GM19455 (cell line): ENCODE data around the gene ARL3.

Experiments
- ATAC-seq: cut with Tn5 transposase; IDR thresholded peaks from one replicate; pipeline ENCODE4 v1.9.1; 2021; ENCODE audit not compliant: unreplicated experiment

Gene ARL3

GRCh38 chr10:102652170-102652916 is 61.9 kb downstream of the ARL3 start:
- peak; percentile 37 for ATAC-seq

- no peak for ATAC-seq
Observed at GRCh38 chr10:102651455-102652169, 62.6 kb downstream of the ARL3 start.

DNA sequence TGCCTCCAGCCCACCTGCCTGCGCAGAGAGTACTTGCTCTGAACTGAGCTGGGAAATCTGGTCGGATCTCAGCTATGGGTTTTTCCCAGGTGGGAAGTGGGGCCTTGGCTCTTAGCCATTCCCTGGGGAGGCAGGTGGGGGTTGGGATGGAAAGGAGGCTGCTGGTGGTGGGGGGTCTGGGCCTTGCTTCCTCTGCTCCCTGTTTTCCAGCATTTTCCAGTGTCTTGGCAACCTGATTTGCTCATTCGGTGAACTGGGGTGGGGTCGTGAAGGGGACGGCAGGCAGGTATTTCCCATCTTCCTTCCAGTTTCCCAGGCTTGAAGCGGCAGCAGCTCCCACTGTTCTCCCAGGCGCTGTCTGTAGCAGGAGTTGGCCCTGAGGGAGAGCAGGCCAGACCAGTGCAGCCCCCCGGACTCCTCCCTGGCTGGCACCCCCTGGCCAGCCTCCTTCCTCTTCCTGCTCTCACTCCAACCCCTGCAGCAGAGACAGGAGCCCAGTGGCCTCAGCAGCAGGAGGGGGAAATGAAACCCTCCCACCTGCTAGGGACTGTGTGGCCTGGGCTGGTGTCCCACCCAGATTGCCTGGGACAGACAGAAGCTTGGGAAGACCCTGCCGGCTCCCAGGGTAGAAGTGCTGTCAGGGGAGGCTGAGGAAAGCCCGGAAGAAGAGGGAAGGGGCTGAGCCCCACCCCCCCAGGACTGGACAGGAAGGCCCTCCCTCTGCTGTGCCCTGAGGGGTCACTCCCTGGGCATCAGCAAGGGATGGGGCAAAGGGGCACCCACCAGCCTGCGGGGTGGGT is 63.3 kb downstream of the ARL3 start:
- ATAC-seq, result no peak

DNA sequence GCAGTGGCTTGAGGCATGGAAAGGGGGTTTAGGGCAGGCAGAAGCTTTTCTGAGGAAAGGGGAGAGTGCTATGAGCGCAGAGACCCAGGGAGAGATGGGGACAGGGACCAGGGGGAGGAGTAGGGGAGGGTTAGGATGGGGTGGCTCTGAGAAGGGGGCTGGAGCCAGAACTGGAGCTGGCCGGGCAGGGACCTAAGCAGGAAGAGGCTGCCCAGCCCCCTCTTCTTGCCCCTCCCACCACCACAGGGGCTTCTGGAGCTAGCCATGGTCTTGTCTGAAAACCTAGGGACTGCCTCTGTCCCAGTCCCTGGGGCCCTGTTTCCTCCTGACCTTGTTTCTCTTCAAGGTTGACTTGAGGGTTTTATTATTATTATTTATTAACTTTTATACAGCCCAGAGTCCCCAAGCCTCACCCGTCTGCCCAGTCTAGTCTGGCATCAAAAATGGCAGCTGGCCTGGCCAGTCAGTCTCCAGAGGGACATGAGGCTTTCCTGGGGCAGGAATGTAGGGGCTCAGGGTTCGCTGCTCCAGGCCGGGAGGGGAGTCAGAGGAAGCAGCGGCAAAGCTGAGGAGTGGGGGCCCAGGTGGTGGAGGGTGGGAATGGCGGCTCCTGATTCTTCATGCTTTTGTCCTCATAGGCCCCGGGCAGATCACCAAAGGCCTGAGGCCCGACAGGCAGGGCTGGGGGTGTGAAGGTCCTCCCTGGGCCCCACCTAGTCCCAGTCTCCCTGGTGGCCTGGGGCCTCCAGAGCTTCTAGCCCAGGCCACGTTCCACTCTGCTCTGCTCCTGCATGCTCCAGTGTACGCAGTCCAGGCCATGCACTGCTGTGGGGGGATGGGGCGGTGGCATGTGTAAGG is 64.2 kb downstream of the ARL3 start:
- no peak for ATAC-seq

GRCh38 chr10:102648889-102649796 is 65.1 kb downstream of the ARL3 start:
- ATAC-seq, result no peak

DNA sequence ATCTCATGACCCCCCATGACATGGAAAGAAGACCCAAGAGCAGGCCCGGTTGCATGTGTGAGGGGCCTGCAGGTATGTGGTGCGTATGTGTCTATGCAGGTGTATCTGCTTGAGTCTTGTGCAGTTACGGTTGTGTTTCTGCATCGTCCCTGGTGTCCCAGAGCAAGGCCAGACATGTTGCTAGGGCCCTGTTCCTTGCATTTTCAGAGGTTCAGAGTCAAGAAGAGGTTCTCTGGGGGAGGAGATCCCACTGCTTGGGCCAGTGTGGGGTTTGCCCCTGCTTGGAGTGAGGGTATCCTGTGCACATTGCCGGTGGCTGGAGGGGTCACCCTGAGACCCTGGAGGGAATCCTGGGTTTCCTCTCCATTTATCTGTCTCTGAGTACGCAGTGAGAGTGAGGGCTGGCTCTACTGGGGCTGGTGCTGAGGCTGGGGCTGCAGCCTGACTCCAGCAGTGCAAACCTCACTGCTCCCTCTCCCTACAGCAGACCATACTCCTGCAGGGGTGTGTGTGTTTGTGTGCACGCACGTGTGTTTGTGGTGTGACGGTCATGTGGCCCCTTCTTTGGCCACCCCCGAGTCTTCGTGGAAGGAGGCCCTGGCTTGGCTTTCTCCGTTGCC is 65.8 kb downstream of the ARL3 start:
- no peak for ATAC-seq

- no peak for ATAC-seq
Observed at GRCh38 chr10:102647443-102648268, 66.5 kb downstream of the ARL3 start.

- ATAC-seq, result no peak
Observed at GRCh38 chr10:102646610-102647442, 67.4 kb downstream of the ARL3 start.

DNA sequence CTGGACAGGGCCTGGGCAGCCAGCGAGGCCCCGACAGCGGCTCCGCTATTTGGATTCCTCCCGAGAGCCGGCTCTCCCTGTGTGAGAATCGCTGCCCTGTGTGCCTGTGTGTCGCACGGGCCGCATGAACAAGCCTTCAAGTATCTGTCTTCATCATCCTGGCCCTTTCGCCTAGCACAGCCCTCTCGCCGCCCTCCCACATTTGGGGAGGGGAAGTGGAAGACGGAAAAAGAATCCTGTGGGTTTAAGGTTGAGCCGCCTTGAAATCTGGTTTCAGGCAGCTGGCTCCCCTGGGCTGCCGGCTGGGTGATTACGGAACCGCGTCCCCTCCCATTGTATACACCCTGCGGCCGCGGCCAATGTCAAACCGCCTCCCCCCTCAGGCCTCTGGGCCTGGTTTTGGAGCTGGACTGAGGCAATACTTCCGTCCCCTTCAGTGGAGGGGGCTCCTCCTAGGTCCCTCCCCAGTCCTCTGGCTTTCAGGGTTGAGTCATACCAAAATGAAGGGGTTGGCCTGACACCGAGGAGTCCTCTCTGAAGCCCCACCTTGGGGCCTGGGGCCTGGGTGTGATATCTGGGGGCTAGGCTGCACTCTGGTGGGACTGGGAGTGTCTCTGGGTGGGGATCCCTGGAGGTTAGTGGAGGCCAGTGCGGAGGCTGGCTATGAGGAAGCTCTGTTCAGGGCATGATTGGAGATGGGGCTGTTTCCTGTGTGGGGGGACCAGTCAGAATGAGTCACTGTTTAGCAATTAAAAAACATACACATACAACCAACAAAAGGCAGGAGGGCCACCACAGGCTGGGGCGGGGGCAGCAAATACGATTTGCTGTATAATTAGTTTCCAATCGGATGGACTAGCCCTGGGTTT is 68.2 kb downstream of the ARL3 start:
- peak; percentile 39 for ATAC-seq

DNA sequence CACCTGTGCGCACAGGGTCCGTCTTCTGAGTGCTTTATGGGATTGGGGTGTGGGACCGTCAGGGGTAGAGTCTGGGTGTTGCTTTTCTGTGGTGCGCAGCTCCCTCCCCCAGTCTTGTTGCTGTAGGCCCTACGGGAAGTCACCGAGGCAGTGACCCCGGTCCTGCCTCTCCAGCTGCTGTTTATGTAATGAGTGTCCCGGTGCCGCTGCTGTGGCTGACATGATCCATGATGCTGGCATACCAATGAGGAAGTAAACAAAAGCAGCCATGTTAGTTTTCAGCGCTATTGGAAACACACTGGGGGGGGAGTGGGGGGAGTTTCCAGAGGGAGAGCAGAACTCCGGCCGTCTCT is 68.8 kb downstream of the ARL3 start:
- ATAC-seq, result no peak

GRCh38 chr10:102644646-102645387 is 69.4 kb downstream of the ARL3 start:
- no peak for ATAC-seq

- no peak for ATAC-seq
Observed at GRCh38 chr10:102644066-102644645, 70.0 kb downstream of the ARL3 start, which contains the start of gene TRIM8. TRIM8 (plus strand) TSS chr10:102644479; CDS start chr10:102644618, 139 bp downstream.

DNA sequence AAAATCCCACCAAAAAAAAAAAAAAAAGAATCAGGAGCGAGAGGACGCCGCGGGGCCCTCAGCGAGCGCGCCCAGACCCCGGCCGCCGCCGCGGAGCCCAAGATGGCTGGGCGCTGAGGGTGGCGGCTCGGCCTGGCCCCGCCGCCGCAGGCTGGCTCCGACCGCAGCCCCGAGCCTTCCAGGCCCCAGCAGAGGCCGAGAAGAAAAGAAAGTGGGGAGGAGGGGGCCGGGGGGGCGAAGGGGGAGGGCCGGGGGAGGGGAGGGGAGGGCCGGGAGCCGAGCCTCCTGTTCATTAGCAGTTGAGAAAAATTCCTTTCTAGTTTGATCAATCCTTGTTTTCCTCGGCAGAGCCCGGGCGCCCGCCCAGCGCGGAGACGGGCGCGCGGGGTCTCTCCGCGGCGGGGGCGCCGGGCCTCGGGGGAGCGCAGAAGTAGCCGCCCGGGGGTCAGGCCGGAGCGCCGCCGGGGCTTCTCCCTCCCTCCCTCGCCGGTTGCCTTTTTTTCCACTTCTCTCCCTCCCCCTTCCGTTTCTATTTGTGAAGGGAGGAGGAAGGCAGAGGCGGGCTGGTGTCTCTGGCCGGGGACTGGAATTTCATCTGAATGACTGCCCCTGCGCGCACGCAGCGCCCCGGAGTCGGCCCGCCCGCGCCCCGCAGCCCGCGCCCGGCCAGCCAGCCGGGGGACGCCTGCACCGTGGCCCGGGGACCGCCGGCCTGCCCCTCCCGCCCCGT is 70.7 kb downstream of the ARL3 start:
- no peak for ATAC-seq

- no peak for ATAC-seq
Observed at GRCh38 chr10:102642736-102643335, 71.4 kb downstream of the ARL3 start.
